ENCODE measurements around the gene PTPRK. TPM values are rescaled to one million over a fixed set of nuclear protein-coding genes. Genes with fewer than 3 reads are reported as not detected.

PTPRK gene
- total and polyA plus RNA-seq, 2 experiments from 2014 or later: 26.9 to 56.4 TPM

- TF ChIP-seq STAT1 (IDR thresholded peaks at IDR 0.05; ENCODE audit: unreplicated experiment) (no peak), ETS1 (IDR thresholded peaks at IDR 0.05) (no peak)
Measured at GRCh38 chr6:128438393-128438792, 82.0 kb downstream of the PTPRK start (continued).

GRCh38 chr6:128437685-128438084 is 82.7 kb downstream of the PTPRK start:
- no peaks in the 10 kb centered on the region for H3K36me3 ChIP-seq (ENCODE audit: insufficient read depth)
- no peaks in the 10 kb centered on the region for H3K9me3 Mint-ChIP-seq
- DNase-seq (ENCODE audit: low spot score): no peak
- no peak overlapping the region for H3K27ac ChIP-seq (ENCODE audit: low read depth)
- no peak overlapping the region for H3K4me2 ChIP-seq
- H3K27me3 ChIP-seq (ENCODE audit: insufficient read depth): no peaks in the 10 kb centered on the region
- no peaks in the 10 kb centered on the region; the same call in 1 of the 2 replicates for H4K20me1 ChIP-seq (replicated peaks; ENCODE audit: insufficient read depth)
- H3F3A ChIP-seq (replicated peaks; ENCODE audit: low read depth): no peaks in the 10 kb centered on the region
- peaks cover 69% of the 10 kb centered on the region for H3K4me1 Mint-ChIP-seq
- H3K4me1 ChIP-seq (ENCODE audit: insufficient read depth): peaks cover 78% of the 10 kb centered on the region
- H2AFZ ChIP-seq: no peak overlapping the region
- no peak overlapping the region for H3K27ac Mint-ChIP-seq
- H3K27me3 Mint-ChIP-seq (ENCODE audit: insufficient read depth, low read depth, poor library complexity): peaks cover 3% of the 10 kb centered on the region
- peak; percentile 64 for ATAC-seq
- no peaks in the 10 kb centered on the region for H3K36me3 Mint-ChIP-seq (ENCODE audit: low read depth)
- H3K4me3 ChIP-seq: no peak overlapping the region
- H3K79me2 ChIP-seq (replicated peaks; ENCODE audit: insufficient read depth): peaks cover 70% of the 10 kb centered on the region
- H3K4me3 Mint-ChIP-seq: no peak overlapping the region
- no peaks in the 10 kb centered on the region for H3K9me2 ChIP-seq (ENCODE audit: insufficient read depth)
- TF ChIP-seq POLR2AphosphoS5 (IDR thresholded peaks at IDR 0.05; ENCODE audit: low read depth) (no peak), STAT1 (IDR thresholded peaks at IDR 0.05; ENCODE audit: unreplicated experiment) (no peak), ETS1 (IDR thresholded peaks at IDR 0.05) (no peak), ZNF462 (CRISPR knock-in tag; IDR thresholded peaks at IDR 0.05) (no peak), NANOG (IDR thresholded peaks at IDR 0.05; ENCODE audit: borderline replicate concordance) (no peak), EZH2 (IDR thresholded peaks at IDR 0.05; ENCODE audit: low read depth, unreplicated experiment) (no peak), ZNF331 (CRISPR knock-in tag; IDR thresholded peaks at IDR 0.05; ENCODE audit: low read depth) (no peak), EZH2phosphoT487 (IDR thresholded peaks at IDR 0.05; ENCODE audit: unreplicated experiment) (no peak), CTCF (conservative IDR thresholded peaks at IDR 0.05; ENCODE audit: low read depth in 2 of 2) (no peak), REST (IDR thresholded peaks at IDR 0.05; ENCODE audit: unreplicated experiment) (no peak), JUNB (IDR thresholded peaks at IDR 0.05; ENCODE audit: unreplicated experiment) (no peak), CREB1 (CRISPR knock-in tag; IDR thresholded peaks at IDR 0.05; ENCODE audit: low read depth) (no peak)
